RKO (cell line): Measurements from ENCODE around the gene NEIL3.
"Not testable (repeated sequence)": the region's sequence is repeated elsewhere in the genome, so short reads cannot be mapped to it uniquely, and the experiment has no call there.

Source experiments
- DNase-seq: peaks from one replicate; pipeline ENCODE4 v3.0.0-alpha.2; 2016; ENCODE audit warnings: low spot score

The NEIL3 gene

DNA sequence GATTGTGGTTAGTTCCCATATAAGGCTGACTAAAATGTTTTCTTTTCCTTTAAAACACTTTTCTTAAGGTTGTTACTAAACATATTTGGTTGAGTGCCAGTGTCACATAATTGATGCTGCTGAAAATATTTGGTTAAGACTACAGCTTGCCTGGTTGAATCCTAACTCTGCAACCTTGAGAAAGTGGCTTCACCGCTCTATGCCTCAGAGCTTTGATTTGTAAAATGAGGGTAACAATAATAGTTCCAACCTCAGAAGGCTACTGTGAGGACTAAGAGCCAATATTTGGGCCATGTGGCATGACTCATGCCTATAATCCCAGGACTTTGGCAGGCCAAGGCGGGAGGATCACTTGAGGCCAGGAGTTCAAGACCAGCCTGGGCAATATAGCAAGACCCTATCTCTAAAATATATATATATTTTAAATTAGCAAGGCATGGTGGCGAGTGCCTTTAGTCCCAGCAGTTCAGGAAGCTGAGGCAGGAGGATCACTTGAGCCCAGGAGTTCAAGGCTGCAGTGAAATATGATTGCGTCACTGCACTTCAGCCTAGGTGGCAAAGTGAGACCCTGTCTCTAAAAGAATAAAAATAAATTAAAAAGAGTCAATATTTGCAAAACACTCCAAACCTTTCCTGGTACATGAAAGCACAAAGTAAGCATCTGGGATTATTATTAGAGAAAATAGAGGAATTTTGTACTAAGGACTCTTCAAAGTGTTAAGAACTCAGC, 7.1 kb upstream of the NEIL3 start:
- no peak for DNase-seq

DNA sequence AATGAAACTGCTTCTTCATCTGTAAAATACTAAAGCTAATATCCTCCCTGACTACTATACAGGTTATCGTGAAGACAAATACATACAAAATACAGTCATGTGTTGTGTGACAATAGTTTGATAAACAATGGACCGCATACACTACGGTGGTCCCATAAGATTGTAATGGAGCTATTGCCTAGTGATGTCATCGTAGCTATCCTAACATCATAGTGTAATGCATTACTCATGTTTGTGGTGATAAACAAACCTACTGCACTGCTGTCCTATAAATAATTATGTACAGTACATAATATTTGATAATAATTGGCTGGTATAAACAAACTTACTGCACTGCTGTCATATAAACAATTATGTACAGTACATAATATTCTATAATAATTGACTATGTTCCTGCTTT, 5.6 kb upstream of the NEIL3 start:
- no peak for DNase-seq

DNA sequence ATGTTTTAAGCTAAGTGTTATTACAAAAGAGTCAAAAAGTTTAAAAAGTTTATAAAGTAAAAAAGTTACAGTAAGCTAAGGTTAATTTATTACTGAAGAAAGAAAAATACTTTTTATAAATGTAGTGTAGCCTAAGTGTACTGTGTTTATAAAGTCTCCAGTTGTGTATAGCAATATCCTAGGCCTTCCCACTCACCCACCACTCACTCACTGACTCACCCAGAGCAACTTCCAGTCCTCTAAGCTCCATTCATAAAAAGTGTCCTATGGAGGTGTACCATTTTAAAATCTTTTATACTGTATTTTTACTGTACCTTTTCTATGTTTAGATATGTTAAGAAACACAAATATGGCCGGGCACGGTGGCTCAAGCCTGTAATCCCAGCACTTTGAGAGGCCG, 4.8 kb upstream of the NEIL3 start:
- DNase-seq: not testable (repeated sequence)

DNA sequence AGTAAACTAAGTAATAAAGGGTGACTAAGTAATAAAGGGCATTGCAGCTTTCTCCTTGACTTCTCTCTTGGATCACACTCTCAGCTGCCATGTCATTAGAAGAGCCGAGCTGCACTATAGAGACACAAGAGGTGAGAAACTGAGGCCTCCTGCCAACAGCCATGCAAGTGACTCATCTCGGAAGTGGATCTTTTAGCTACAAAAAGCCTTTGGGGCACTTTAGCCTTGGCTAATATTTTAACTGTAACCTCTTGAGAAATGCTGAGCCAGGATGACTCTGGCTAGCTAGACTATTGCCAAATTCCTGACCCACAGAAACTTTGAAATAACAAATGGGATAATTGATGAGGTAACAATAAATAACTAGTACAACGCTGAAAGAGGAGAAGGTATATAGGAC, 1.5 kb upstream of the NEIL3 start:
- no peak for DNase-seq

DNA sequence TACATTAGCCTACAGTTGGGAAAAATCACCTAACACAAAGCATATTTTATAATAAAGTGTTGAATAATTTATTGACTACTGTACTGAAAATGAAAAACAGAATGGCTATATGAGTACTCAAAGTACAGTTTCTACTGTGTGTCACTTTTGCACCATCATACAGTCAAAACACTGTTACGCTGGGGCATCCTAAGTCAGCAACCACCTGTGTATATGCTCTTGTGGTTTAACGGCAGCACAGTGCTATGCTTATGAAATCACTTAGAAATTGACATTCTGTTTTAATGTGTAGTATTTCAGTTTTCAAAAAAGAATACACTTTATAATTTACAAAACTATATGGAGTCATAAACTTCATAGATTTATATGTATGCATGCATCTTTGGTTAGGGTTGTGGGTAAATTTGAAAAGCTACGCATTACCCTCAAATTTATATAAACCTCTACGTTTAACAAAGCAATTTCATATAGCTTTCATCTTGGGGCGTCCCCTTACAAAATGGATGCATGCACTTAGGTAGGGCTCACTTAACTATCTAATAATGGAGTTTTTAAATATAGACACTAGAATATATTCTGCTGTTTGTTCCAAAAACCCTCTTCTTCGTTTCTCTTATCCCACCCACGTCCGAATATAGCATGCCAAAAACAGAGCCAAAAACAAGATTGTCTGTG, 690 bp upstream of the NEIL3 start:
- DNase-seq: no peak

DNA sequence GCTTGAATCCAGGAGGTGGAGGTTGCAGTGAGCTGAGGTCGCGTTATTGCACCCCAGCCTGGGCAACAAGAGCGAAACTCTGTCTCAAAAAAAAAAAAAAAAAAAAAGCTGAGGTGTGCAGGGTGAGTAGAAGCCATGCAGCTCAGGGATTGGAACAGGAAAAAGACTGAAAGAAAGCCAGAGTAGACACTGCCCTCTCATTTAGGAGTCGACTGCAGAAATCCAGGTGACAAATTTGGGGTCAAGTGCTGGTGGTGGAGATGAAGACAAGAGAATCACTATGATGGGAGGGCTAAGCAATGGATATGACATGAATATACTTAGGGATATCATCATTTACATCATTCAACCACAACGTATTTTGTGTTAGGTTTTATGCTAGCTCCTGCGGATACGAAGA, 1.9 kb downstream of the NEIL3 start:
- no peak for DNase-seq

DNA sequence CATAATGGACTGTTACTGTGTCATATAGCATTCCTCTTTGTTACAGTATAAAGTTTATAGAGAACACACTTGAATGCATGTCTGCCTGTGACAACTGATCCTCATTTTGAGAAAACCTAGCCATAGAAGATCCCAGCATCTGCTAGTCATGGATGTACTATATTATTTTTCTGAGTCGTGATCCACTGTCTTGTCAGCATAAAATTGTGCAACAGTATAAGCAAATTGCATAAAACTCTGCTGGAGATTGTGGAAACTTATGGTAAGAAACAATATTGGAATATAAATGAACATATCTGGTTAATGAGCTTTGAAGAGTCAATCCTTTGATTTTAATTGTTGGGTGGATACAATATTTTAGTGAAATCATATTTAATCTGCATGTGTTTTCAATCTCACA, 3.6 kb downstream of the NEIL3 start:
- DNase-seq: no peak

DNA sequence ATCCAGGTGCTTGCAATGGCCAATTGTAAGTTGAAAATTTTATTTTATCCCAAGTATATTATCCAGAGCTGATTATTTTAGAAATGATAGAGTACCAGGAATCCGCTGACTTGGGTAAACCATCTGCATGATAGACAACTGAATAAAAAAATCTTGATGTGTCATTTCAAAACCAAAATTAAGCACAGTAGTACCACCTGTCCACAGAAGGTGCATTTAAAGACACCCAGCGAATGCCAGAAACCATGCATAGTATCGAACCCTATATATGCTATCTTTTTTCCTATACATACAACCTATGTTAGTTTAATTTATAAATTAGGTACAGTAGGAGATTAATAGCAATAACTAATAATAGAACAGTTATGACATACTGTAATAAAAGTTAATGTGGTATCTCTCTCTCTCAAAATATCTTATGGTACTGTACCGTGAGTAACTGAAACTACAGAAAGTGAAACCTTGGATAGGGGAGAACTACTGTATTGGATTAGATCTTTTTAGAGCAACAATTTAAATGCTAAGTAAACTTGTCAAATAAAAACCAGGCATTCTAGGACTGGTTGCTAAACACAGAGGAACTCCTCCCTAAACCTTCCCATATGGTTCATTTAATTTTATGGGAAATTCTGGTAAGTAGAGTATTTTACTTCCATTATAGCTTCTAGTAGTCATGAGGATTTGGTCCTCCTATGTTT, 6.2 kb downstream of the NEIL3 start:
- no peak for DNase-seq

DNA sequence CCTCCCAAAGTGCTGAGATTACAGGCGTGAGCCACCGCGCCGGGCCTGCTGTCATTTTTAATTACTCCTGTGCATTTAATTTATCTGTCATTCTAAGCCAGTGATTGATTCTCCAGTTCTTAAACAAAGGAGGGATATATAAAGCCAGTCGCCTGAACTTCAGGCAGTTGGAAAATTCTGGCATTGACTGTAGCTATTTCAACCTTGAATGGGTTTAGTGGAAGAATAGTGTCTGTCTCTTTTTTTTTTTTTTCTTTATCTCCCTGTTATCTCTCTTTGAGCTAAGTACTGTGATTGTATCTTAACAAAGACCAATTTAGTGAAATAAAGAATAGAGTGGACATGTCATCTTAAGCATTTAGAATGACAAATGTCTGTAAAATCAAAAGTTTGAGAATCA, 11.0 kb downstream of the NEIL3 start:
- DNase-seq: no peak

DNA sequence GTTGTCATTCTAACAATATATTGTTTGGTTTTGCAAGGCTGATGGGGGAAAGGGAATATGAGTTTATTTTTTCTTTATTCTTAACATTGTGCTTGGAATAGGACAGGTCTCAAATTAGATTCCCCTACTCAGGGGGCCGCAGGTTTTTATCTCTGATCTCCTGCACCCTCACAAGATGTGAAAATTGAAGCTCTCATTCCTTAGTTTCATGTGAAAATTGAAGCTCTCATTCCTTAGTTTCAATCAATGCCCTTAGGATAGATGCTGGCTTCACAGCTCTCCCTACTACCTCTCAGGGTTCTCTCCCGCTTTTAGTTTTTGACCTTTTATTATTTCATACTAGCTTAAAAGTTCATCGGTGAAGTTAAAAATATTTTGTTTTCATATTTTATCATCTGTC, 12.0 kb downstream of the NEIL3 start:
- no peak for DNase-seq

DNA sequence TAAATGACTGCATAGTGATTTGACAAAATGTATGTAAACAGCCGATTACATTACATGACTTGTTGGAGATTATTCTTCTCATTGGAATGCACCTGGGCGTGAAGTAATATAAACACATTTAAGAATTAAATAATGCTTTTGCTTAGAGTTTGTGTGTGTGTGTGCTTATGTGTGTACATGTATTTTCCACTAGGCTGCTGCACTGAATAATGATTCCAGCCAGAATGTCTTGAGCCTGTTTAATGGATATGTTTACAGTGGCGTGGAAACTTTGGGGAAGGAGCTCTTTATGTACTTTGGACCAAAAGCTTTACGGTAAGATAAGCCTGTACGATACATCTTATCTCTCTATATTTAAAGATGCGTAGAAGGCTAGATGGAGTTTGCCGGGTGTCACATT, 12.6 kb downstream of the NEIL3 start:
- DNase-seq: no peak

DNA sequence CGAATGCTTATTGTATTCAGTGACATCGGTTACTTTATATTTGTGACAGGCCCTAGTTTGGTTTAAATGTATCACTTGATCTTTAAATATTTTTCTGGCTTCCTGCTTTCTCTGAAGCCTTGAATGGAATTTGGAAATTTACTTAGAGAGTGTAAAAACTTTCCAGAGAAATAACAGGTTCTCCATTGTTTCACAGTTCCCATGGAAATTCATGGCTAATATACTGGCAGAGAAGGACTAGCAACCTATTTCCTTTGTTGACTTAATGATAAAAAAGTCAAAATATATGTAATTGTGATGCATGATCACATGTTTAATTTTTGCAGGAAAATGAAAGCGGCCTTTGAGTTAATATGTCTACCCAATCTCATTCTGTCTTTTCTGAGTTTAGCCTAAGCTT, 13.2 kb downstream of the NEIL3 start:
- no peak for DNase-seq

DNA sequence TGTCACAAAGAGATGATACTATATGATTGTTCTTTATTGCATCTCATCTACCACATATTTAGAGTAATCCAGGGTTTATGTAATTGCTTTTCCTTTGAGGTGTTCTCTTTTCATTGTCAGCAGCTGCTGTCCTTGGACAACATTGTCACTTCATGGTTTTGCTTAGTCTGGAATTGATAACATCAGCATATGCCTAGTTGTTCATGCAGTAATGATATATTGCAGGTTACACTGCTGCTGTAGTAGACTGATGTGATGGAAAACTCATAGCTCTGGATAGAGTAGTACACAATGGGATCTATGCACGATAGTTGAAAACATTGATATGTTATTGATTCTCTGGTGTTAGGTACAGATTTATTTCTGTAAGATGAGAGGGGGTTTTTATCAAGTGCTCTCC, 13.7 kb downstream of the NEIL3 start:
- no peak for DNase-seq

DNA sequence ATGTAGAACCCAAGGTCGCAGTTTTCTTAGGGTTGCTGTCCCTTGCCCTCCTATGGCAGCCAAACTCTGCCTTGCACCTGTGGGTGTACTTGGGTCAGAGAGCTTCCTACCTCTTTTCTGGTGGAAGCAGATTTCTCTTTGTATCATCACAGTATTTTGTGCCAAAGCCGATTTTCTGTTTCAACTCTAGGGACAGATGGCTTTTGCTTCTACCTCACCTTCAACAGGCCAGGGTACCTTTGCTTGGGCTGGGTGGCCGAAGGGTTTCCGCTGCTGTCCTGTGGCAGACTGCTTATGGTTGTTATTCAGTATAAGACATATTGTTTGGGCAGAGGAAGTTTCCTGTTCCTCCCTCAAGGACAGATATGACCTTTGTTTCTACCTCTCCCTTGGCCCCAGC, 22.4 kb downstream of the NEIL3 start:
- DNase-seq: no peak

DNA sequence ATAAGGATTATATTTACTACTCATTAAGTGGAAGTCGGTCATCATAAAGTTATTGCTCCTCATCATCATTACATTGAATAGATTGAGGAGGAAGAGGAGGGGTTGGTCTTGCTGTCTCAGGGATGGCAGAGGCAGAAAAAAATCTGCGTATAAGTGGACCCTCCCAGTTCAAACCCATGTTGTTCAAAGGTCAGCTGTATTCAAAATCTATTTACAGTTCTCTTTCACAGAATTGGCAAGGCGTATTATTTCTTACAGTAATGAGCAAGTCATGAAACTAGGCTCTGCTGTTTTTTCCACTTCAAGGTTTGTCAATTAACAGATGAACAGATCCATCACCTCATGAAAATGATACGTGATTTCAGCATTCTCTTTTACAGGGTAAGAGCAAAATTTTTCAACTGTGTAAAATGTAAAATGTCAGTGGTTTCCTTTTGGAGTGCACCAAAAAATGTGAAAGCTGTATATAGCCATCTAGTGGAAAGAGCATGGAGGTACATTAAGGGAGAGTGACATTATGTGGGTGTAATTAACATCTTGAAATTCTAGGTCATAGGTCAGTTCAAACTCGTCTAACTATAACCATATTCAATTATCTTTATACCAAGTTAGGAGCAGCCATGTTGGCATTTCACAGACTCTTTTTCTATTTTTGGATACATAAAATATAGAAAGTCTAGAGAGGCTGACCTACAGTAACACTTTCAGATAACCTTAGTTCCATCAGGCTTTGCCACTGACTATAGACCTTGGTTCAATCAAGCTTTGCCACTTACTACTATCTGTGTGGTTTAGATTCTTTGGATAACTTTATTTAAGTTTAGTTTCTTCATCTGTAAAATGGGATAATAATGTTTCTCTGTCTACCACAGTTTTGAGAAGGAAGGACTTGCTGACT, 30.1 kb downstream of the NEIL3 start:
- peak; percentile 82 for DNase-seq

DNA sequence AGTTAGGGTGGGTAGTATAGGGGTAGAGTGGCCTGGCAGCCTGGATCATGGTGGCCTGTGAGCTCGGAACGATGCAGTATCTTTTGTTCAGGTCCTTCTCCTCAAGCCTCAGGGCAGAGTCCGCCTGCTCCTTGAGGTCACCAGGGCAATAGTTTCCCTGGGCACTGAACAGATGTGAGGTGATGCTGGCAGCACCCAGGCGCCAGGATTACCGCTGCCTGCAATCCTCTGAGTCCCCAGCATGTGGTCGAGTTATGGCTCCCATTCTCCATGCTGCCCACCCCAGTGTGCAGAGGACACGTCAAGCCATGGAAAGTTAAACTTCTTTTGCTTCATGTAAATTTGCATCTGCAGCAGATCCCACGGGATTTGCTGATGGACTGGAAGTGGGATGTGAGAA, 38.7 kb downstream of the NEIL3 start:
- no peak for DNase-seq

DNA sequence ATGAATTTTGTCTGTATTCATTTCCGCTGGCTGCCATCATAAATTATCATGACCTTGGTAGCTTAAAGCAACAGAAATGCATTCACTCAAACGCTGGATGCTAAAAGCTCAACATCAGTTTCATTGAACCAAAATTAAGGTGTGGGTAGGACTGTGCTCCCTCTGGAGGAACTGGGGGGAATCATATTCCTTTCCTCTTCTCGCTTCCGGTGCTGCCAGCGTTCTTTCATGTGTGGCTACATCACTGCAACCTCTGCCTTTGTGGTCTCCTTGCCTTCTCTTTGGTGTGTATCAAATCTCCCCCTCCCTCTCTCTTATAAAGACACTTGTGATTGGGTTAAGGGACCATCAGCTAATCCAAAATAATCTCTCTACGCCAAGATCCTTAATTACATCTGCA, 39.5 kb downstream of the NEIL3 start:
- no peak for DNase-seq

DNA sequence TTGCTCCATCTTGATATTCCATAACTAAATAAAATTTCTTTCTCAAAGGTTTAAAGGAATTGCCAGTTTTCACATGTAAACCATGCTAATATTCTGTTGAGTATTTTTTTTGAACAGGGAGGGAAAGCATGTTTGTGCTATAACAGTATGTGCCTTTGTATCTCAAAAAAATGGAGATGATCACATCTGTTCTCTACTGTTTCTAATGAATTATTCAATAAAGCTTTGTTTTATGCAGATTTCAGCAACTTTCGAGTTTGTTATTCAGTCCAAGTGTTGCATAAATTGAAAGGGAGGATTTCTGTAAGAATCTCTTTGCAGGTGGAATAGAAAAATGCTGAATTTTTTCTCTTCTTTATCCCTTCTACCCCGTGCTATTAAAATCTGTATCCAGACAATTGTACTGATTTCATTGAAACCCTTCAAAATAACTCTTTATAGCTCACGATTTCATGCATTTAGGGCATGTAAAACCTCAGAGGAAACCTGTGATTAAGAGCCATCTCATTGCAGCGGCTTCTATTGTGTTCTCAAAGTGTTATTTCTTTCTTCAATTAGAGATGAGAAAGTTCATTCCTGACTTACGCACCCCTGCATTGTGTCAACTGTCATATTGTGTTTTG, 42.1 kb downstream of the NEIL3 start:
- DNase-seq: no peak

DNA sequence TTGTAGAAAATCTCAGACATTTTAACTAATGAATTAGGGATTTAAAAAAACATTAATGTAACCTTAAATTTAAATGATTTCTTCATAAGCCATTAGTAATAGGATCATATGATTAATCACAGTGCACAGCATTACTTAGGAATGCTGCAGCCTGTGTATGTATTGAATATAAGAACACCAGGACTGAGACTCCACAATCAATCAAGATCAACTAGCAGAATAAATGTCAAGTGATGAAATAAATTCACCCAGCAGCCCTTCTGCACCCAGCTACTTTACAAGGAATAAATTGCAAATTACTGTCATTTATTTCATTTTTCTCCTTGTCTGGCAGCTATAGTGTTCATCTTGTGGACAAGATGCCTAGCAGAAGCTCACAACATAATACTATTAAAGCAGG, 46.5 kb downstream of the NEIL3 start:
- no peak for DNase-seq

DNA sequence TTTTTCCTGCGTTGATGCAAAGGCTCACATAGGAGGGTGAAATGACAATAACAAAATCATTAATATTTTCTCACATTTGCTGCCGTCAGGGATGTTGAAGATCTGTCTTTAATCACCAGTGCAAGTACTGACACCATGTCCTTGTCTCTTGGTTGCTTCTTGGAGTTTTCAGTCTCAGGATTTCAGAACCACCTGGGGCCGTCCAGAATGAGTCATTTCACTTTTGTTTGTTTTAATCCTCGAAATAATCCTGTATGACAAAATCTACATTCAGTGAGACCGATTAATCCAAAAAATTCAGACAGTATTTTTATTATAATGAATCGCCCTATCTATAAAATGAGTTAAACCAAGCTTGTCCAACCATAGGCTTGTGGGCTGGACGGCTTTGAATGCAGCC, 47.2 kb downstream of the NEIL3 start:
- no peak for DNase-seq

DNA sequence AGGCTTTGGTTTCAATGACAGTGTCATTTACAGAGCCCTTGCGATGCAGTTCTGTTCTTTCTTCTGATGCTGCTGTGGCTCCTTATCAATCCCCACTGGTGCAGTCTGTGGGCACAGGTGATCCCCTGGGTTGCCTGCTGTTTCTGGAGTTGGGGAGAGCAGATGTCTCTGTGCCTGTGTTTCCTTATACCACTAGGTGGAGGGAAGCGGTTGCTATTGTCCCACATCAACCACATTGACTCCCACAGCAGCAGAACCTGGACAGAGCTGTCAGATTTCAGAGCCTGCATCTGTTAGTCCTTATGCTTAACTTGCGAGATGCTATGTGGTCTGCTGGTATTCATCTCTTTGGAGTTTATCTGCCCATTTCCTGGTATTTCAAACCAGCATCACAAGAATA, 57.7 kb downstream of the NEIL3 start:
- peak; percentile 43 for DNase-seq

DNA sequence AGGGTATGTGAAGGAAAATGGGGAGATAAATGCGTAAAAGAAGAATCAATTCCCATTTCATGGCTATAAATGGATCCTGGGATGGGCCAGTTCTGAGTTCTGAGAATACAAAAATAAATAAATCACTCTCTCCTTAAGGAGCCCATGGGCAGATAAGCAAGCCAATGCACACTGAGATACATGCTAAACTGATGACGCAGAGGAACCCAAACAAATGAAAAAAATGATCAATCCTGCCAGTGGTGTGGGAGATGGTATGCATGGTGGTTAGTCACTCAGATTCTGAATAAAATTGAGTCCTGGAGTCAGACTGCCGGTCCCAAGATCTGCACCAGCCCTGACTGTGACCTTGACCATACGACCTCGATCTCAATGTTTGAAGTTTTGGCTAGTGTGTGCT, 59.7 kb downstream of the NEIL3 start:
- no peak for DNase-seq
